Stimulated activated CD8-positive, alpha-beta memory T cell treated with anti-CD3 and anti-CD28 coated beads, Interleukin-15, amount 100 ng/mL, for 48 hours (primary cell): ENCODE data around the gene CLDN20.
"Not testable (repeated sequence)": the region's sequence is repeated elsewhere in the genome, so short reads cannot be mapped to it uniquely, and the experiment has no call there.

ENCODE experiments used
- DNase-seq, 2 donors: peaks; one replicate each; pipeline ENCODE4 v3.0.0-alpha.2; 2020; ENCODE audit warnings: low read depth in 2 of 2

CLDN20 gene

DNA sequence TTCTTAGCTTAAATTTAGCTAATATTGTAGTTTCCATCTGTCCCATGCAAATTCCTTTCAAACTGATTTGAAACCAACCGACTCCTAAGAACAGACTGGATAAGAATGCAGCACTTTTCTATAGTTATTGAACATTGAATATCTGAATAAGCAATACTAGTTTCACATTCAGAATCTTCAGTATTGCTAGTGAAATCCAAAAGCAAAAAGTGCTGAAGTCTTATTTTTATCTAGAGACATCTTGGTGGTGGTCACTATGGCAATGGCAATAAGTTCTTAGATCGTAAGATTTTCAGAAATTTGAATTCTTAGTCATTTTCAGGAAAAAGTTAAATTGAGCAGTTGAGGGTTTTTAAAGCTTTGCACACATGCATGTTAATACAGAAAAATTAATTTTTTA lies 47.8 kb downstream of the CLDN20 start:
- no peak for DNase-seq

DNA sequence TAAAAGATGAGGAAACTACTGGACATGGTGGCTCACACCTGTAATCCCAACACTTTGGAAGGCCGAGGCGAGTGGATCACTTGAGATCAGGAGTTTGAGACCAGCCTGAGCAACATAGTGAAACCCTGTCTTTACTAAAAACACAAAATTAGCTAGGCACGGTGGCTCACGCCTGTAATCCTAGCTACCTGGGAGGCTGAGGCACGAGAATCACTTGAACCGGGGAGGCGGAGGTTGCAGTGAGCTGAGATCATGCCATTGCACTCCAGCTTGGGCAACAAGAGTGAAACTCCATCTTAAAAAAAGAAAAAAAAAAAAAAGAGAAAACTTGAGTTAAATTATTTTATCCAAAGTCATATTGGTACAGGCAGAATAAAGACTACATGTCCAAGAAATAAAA lies 49.1 kb downstream of the CLDN20 start:
- not testable (repeated sequence) for DNase-seq

DNA sequence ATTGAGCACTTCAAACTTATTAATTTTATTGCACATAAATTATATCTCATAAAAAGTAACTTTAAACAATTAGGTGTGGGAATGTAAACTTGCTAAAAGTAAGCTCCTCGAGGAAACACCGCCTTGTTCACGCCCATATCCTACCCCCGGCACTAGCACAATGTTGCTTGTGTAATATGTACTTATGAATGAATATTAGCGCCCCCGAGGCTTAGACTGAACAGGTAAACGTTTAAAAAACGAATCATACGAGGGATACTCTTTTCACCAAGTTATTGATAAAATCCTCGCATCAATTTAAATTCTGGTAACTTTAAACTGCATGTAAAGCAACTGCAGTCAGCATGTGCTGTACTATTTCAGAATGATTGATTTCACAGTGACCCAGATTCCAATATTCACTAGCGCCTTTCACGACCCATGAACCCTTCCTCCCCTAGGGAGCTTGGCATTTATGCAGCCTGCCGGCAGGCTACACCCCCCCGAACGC lies 49.8 kb downstream of the CLDN20 start:
- no peak for DNase-seq

DNA sequence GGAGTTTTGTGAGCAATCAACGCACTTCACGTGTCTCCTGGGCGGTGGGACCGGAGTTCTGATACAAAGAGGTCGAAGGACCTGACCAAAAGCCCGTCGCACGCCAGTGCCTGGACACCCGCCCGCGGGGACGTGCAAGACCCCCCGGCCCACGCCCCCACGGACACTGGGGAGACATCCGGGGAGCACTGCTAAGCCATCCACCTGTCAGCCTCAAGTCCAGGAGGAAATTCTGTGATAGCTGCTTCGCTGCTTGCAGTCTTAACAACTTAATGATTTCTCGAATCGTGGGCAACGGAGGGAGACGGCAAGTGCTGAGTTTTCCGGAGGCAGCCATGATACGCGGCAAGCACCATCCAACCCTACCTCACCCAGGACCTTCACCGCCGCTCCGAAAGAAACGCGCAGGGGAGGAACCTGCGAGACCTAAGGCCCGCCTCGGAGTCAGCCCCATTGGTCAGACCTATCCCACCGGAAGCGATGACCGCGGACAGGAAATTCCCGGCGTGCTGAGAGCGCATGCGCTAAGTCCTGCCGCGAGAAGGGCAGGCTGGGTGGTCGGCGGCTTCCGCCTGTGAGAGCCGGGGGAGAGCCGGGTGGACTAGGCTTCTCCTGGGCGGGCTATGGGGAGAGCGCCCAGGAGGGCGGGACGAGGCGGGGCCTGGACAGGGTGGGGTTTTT lies 50.4 kb downstream of the CLDN20 start, which contains the start of gene TFB1M:
Gene TFB1M, minus strand, starts transcription at position 393 of the 681 bp plus-strand sequence. Its CDS starts 56 bp downstream, at position 337.
- DNase-seq = peak; percentile 98 to 100

DNA sequence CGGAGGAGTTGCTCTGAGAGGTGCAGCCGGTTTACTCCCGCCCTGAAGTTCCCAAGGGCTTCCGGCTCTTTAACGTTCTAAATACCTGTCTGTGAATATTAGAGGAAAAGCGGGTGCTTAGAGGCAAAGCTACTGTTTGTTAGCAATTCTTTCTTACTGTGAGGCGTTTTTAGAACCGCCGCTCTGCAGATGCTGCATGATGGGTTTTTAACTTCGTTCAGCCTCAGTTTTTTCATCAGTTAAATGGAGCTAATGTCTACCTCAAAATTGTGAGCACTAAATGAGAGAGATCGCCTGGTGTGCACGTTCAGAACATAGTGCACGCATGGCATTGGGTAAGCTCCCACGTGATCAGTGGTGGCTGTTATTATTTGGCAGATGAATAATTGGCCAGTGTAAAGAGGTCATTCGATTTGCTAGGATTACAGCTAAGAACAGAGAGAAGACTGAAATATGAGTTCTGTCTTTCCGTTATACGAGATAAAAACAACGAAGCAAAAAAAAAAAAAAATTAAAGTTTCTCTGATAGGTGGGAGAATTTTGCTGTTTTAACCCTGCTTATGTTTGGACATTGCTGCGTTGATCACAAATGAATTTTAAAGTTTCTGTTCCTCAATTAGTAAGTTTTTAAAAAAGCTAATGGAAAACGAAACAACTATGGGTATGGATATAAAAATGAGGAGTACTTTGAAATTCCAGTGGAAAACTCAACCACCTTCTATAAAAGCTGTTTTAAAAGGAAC lies 51.1 kb downstream of the CLDN20 start:
- peak; percentile 40 to 49 for DNase-seq

DNA sequence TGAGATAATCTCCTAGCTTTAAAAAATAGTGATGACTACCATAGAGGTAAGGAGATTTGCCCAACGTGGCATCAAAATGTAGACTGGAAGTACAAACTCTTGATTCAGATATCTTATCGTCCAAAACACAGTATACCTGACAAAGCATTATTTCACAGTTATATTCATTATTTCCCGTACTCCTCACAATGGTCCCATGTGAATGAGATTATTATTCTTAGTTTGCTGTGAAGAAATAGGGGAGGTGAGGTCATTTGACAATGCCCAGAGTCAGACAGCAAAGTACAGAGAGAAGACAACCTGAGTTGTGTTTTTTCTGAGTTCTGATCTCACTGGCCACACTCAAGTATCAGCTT lies 51.7 kb downstream of the CLDN20 start:
- no peak for DNase-seq

DNA sequence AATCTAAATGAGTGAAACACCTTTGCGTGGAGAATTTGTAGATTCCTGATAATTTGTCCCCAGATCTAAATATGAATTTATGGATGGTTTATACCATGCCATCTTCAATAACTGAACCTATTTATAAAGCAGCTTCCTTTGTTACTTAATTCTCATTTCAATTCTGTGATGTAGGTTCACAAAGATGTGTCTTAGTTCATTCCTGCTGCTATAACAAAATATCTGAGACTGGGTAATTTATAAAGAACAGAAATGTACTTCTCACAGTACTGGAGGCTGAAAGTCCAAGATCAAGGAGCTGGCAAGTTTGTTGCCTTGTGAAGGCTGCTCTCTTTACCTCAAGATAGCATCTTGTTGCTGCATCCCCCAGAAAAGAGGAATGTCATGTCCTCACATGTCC lies 52.6 kb downstream of the CLDN20 start:
- DNase-seq = no peak

DNA sequence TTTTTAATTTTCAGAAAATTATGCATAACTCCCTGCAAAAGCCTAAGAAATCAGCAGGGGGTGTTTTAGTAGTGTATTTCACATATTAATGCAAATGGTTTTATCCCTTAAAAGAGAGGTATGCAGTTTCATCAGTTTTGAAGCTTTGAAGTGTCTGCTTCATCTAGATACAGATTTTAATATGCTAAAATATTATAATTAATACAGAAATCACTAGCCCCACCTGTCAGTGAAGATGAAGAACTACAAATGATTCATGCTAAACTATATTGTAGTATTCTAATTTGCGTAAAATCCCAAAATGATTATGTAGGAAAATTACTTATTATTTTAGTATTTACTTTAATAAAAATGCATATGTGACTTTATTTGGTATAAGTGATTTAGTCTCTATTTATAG lies 53.4 kb downstream of the CLDN20 start:
- DNase-seq = no peak

DNA sequence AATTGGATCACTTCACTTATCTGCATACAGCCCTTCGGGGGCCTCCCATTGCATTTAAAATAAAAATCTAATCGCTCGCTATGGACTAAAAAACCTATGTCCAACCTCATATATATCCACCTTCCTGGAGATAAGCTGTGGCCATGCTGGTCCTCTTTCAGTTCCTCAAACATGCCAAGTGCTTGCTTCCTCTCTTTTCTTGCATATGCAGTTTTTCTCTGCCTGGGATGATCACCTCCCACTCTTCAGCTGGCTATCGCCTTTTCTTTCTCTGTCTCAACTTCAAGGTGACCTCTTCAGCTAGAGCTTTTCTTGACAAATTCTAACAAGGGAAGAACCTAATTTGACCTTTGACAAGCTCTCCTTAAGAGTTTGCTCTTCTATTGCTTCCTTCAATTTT lies 56.1 kb downstream of the CLDN20 start:
- DNase-seq = no peak

DNA sequence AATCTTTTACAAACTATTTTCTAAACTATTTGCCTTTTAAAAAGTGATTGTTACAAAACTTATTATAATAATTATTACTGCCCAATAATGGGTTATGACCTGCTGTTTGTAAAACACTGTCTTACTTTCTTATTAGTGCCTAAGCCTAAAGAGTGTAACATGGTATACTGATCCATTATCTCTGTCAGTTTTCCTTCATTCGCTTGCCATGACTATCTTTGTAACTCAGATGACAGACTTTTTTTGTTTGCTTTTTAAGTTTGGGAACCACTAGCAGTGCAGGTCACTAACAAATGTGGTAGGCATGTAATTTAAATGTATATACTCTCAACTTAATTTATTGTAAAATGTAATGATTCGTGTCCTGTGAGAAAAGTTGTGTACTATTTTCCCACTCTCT lies 60.4 kb downstream of the CLDN20 start:
- DNase-seq = no peak

DNA sequence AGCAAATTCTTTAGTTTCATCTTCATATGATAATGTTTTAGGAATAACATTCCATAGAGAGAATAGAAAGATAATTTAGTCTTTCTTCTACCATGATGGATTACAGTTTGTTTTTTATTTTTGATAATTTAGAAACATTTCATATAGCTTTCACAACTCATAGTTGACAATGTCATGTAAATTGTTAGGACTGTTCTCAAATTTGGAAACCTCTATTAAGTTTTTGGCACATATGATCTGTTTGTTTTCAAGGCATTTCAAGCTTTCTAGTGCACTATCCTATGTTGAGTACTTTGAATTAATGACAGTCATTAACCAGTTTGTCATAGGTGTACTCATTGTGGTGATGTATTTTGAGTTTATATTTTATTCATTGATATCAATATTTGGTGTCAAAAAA lies 61.2 kb downstream of the CLDN20 start:
- no peak for DNase-seq

DNA sequence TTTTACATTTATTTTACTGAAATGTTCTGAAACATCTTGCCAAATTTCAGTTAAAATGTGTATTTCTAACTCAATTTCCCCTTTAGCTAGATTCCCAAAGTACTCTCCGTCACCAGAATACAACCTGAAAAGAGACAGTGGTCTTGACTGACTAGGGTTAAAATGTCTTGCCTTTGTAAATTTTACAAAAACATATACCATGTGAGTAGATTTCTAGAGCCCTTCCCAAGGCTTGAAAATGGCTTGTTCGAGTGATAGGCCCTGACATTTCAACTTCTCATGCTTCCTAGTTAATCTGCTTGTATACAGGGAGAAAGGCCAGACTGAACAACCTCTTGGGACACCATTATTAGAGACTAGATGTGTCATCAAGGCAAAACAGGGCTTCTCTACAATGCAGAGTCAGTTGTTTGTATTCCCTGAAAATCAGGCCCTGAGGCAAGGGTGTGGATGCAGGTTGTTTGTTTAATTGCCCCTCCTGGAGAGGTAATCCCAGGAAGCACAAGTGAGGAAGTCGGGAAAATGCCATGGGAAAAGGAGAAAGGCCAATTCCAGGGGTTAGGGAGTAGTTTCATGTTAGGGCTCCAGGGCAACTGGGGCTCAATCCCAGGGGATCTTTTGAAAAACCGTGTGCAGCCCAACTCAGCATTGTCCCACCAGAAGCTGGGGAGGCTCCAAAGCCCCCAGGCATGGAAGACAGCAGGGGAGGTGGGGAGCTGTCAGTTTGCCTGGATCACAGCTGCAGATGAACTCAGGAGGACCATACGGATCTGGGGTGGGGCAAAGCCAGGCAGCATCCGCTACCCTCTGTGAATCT lies 62.1 kb downstream of the CLDN20 start:
- no peak for DNase-seq
